Measurements from ENCODE around the gene MAD1L1. TPM values are rescaled to one million over a fixed set of nuclear protein-coding genes. Genes with fewer than 3 reads are reported as not detected.

Gene MAD1L1
- total and polyA plus RNA-seq, 2 of the 8 experiments (the other 6 are each of a cell fraction or from before 2014, with no cell fraction given) = 40.4 to 44.6 TPM

- TF ChIP-seq CHD7 (IDR thresholded peaks at IDR 0.05; ENCODE audit: insufficient replicate concordance, low read length) (no peak), JUND (IDR thresholded peaks at IDR 0.05; ENCODE audit: low read length) (no peak), CBX5 (IDR thresholded peaks at IDR 0.05; ENCODE audit: low read depth, low read length) (no peak)
These were observed 185.9 kb downstream of the MAD1L1 start (continued) for GRCh38 chr7:2046581-2047565.
